ENCODE measurements around the gene ACRV1. TPM values are rescaled to one million over a fixed set of nuclear protein-coding genes. Genes with fewer than 3 reads are reported as not detected.

ACRV1 gene
- total RNA-seq, 1 experiment from 2014 or later: 0.26 TPM

- Histone ChIP-seq H3K4me1 (ENCODE audit: control insufficient read depth, insufficient read depth, low read length) (no peaks in the 10 kb centered on the region), H3K36me3 (ENCODE audit: control insufficient read depth, insufficient read depth, low read length) (no peaks in the 10 kb centered on the region), H3K27me3 (ENCODE audit: control insufficient read depth, insufficient read depth, low read length) (no peaks in the 10 kb centered on the region; the same call in 1 of the 2 replicates), H3K9me3 (ENCODE audit: control insufficient read depth, insufficient read depth, low read depth, low read length) (no peaks in the 10 kb centered on the region), H3K27ac (ENCODE audit: low read length) (no peak overlapping the region), H3K4me3 (ENCODE audit: low read depth in 2 of 2, low read length in 2 of 2) (no peak overlapping the region)
- DNase-seq (ENCODE audit: low read depth, low spot score) (no peak), ATAC-seq (peak; percentile 56; the same call in 1 of the 2 replicates)
- in situ Hi-C loops (cut with HindIII; ENCODE audit: low pct_unique_long_range_greater_than_20kb, low sequenced_read_pairs) (no loop called here), intact Hi-C loops (cut with micrococcal nuclease; ENCODE audit: unreplicated experiment) (no loop called here)
- TF ChIP-seq TCF7L2 (IDR thresholded peaks at IDR 0.05; ENCODE audit: low read depth, low read length) (no peak), POLR2AphosphoS5 (IDR thresholded peaks at IDR 0.05; ENCODE audit: low read depth, low read length) (no peak), CTCF (IDR thresholded peaks at IDR 0.05) (no peak), SIN3A (IDR thresholded peaks at IDR 0.05; ENCODE audit: borderline replicate concordance, insufficient read depth, low read depth, low read length) (no peak)
- TF ChIP-seq, protein P1, sequence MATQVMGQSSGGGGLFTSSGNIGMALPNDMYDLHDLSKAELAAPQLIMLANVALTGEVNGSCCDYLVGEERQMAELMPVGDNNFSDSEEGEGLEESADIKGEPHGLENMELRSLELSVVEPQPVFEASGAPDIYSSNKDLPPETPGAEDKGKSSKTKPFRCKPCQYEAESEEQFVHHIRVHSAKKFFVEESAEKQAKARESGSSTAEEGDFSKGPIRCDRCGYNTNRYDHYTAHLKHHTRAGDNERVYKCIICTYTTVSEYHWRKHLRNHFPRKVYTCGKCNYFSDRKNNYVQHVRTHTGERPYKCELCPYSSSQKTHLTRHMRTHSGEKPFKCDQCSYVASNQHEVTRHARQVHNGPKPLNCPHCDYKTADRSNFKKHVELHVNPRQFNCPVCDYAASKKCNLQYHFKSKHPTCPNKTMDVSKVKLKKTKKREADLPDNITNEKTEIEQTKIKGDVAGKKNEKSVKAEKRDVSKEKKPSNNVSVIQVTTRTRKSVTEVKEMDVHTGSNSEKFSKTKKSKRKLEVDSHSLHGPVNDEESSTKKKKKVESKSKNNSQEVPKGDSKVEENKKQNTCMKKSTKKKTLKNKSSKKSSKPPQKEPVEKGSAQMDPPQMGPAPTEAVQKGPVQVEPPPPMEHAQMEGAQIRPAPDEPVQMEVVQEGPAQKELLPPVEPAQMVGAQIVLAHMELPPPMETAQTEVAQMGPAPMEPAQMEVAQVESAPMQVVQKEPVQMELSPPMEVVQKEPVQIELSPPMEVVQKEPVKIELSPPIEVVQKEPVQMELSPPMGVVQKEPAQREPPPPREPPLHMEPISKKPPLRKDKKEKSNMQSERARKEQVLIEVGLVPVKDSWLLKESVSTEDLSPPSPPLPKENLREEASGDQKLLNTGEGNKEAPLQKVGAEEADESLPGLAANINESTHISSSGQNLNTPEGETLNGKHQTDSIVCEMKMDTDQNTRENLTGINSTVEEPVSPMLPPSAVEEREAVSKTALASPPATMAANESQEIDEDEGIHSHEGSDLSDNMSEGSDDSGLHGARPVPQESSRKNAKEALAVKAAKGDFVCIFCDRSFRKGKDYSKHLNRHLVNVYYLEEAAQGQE (IDR thresholded peaks at IDR 0.05; ENCODE audit: insufficient read depth in 1 of 2, low read depth in 2 of 2, low read length in 1 of 2): no peak
- CTCF ChIA-PET: interaction anchor here (1.0 kb wide), 1 partner anchor 14 kb away, joined by 8 read pairs; no protein-coding TSS in a partner anchor
- POLR2A ChIA-PET: interaction anchor here (0.6 to 0.8 kb wide), 3 partner anchors 19 to 502 kb away, joined by 3 to 7 read pairs (median 3); no protein-coding TSS in a partner anchor
- BruUV-seq (replicated peaks): no TSS peak
Measured at GRCh38 chr11:125701858-125702621, 21.4 kb upstream of the ACRV1 start.

DNA sequence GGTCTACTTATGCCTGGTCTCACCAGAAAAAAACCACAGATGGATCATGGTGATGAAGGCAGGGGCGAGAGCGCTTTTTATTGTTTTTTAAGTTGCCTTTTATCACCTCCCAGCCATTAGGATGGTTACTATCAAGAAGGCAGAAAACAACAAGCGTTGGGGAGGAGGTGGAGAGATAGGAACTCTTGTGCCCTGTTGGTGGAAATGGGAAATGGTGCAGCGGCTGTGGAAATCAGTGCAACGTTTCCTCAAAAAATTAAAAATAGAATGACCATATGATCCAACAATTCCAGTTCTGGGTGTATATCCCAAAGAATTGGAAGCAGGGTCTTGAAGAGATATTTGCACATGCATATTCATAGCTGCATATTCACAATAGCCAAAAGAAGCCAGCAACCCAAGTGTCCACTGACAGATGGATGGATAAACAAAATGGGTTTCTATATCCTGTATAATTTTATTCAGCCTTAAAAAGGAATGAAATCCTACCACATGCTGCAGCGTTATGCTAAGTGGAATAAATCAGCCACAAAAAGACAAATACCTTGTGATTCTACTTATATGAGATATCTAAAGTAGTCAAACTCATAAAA, 20.5 kb upstream of the ACRV1 start:
- Histone ChIP-seq H3K27ac (ENCODE audit: low read length) (no peak overlapping the region), H3K36me3 (ENCODE audit: control insufficient read depth, insufficient read depth, low read length) (no peaks in the 10 kb centered on the region), H3K4me3 (ENCODE audit: low read depth in 2 of 2, low read length in 2 of 2) (no peak overlapping the region), H3K27me3 (ENCODE audit: control insufficient read depth, insufficient read depth, low read length) (no peaks in the 10 kb centered on the region; the same call in 1 of the 2 replicates), H3K9me3 (ENCODE audit: control insufficient read depth, insufficient read depth, low read depth, low read length) (no peaks in the 10 kb centered on the region), H3K4me1 (ENCODE audit: control insufficient read depth, insufficient read depth, low read length) (no peaks in the 10 kb centered on the region)
- intact Hi-C loops (cut with micrococcal nuclease; ENCODE audit: unreplicated experiment): no loop called here
- POLR2A ChIA-PET: interaction anchor here (0.6 to 0.8 kb wide), 3 partner anchors 18 to 503 kb away, joined by 3 to 7 read pairs (median 3); no protein-coding TSS in a partner anchor
- TF ChIP-seq SIN3A (IDR thresholded peaks at IDR 0.05; ENCODE audit: borderline replicate concordance, insufficient read depth, low read depth, low read length) (no peak), TCF7L2 (IDR thresholded peaks at IDR 0.05; ENCODE audit: low read depth, low read length) (no peak), POLR2AphosphoS5 (IDR thresholded peaks at IDR 0.05; ENCODE audit: low read depth, low read length) (no peak), CTCF (IDR thresholded peaks at IDR 0.05) (no peak)
- TF ChIP-seq, protein P1 (IDR thresholded peaks at IDR 0.05; ENCODE audit: insufficient read depth in 1 of 2, low read depth in 2 of 2, low read length in 1 of 2): no peak
- ATAC-seq (no peak), DNase-seq (ENCODE audit: low read depth, low spot score) (no peak)
- in situ Hi-C loops (cut with HindIII; ENCODE audit: low pct_unique_long_range_greater_than_20kb, low sequenced_read_pairs): no loop called here
- CTCF ChIA-PET: no interaction called here
- BruUV-seq (replicated peaks): no TSS peak
